A549 treated with ZK216348 at 1 μM for 4 hours (cell line): ENCODE data around the gene TRIM64C. TPM values are rescaled to one million over a fixed set of nuclear protein-coding genes. Genes with fewer than 3 reads are reported as not detected.

ENCODE experiments used
- total RNA-seq: library from RNA; stranded (reverse); fragments of 200-300 nt; extraction: Qiagen RNA extraction; gene quantifications from 5 replicates; pipeline ENCODE4 v1.2.3, GENCODE V29; 2022; ENCODE audit warnings: low read depth

TRIM64C gene, protein sequence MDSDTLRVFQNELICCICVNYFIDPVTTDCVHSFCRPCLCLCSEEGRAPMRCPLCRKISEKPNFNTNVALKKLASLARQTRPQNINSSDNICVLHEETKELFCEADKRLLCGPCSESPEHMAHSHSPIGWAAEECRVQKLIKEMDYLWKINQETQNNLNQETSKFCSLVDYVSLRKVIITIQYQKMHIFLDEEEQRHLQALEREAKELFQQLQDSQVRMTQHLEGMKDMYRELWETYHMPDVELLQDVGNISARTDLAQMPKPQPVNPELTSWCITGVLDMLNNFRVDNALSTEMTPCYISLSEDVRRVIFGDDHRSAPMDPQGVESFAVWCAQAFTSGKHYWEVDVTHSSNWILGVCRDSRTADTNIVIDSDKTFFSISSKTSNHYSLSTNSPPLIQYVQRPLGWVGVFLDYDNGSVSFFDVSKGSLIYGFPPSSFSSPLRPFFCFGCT
- total RNA-seq: not detected in 5 replicates

GRCh38 chr11:49059012-49059411 lies at the start of gene TRIM64C:
Gene TRIM64C, minus strand, starts transcription at chr11:49059112. Its CDS starts 0 bp downstream, at chr11:49059112.

GRCh38 chr11:49028523-49028922 lies 30.4 kb downstream of the TRIM64C start, which contains the start of gene TRIM49B:
Gene TRIM49B, plus strand, starts transcription at chr11:49028823. Its CDS starts 2,777 bp downstream, at chr11:49031600.

Other genes with a start within 250 kb of the TRIM64C start
- not detected in 5 replicates for gene TRIM51G, start 75.2 kb downstream of the TRIM64C start, total RNA-seq
- gene TRIM49B, start 30.3 kb downstream of the TRIM64C start, total RNA-seq: not detected in 5 replicates
- gene FOLH1, start 149.5 kb upstream of the TRIM64C start, total RNA-seq: not detected in 5 replicates